WTC11 (cell line): ENCODE measurements around the gene LRRC23. TPM values are rescaled to one million over a fixed set of nuclear protein-coding genes. Genes with fewer than 3 reads are reported as not detected.

ENCODE experiments used
- ATAC-seq: fragments of 200-7000 bp; cut with Tn5 transposase; 2 replicates; pipeline ENCODE4 v1.10.0; 2021; ENCODE audit warnings: mild to moderate bottlenecking, moderate library complexity
- CTCF ChIA-PET: fragments of 300-600 bp; sonication (Branson Sonifier 250); formaldehyde crosslinking; loops from one replicate; lab custom pipeline; 2021; ENCODE audit warnings: antibody characterized with exemption; lab: Charles Lee
- POLR2A ChIA-PET: fragments of 350-600 bp; sonication (Branson Sonifier 250); formaldehyde crosslinking; loops from one replicate; lab custom pipeline; 2021; ENCODE audit warnings: antibody characterized with exemption; lab: Charles Lee
- DNase-seq: peaks from one replicate; pipeline ENCODE4 v3.0.0; 2021; ENCODE audit warnings: low spot score
- H3K27ac Mint-ChIP-seq: 2 replicates; pipeline ENCODE4 v1.8.0; 2021; ENCODE audit warnings: mixed read lengths
- H3K27me3 Mint-ChIP-seq: 2 replicates; pipeline ENCODE4 v1.8.0; 2021; ENCODE audit warnings: low read depth, mild to moderate bottlenecking, moderate library complexity, mixed read lengths
- H3K36me3 Mint-ChIP-seq: 2 replicates; pipeline ENCODE4 v1.8.0; 2021; ENCODE audit warnings: mixed read lengths
- H3K4me1 Mint-ChIP-seq: 2 replicates; pipeline ENCODE4 v1.8.0; 2022; ENCODE audit warnings: mixed read lengths
- H3K4me3 Mint-ChIP-seq: 2 replicates; pipeline ENCODE4 v1.8.0; 2021; ENCODE audit warnings: mild to moderate bottlenecking, moderate library complexity, mixed read lengths
- H3K9me3 Mint-ChIP-seq: 2 replicates; pipeline ENCODE4 v1.8.0; 2021; ENCODE audit warnings: mixed read lengths
- CREB1 ChIP-seq: sonication (generic); formaldehyde crosslinking; IDR thresholded peaks from 2 replicates; pipeline ENCODE4 v1.8.0; 2023; ENCODE audit warnings: mild to moderate bottlenecking, missing genetic modification reagents
- ESRRA ChIP-seq: sonication (generic); formaldehyde crosslinking; IDR thresholded peaks from 2 replicates; pipeline ENCODE4 v1.8.1; 2022; ENCODE audit warnings: mild to moderate bottlenecking, missing genetic modification reagents, borderline replicate concordance
- IRF2 ChIP-seq: sonication (generic); formaldehyde crosslinking; IDR thresholded peaks from 2 replicates; pipeline ENCODE4 v1.8.0; 2022; ENCODE audit warnings: low read depth, missing genetic modification reagents, borderline replicate concordance
- JAZF1 ChIP-seq: fragments of 250-450 bp; sonication (Bioruptor Pico); IDR thresholded peaks from 2 replicates; pipeline ENCODE4 v1.9.0; 2021; ENCODE audit warnings: moderate library complexity, mild to moderate bottlenecking, inconsistent platforms
- JUN ChIP-seq: sonication (generic); formaldehyde crosslinking; IDR thresholded peaks from 2 replicates; pipeline ENCODE4 v1.8.0; 2023; ENCODE audit warnings: mild to moderate bottlenecking, missing genetic modification reagents
- NFYB ChIP-seq: sonication (generic); formaldehyde crosslinking; conservative IDR thresholded peaks from 2 replicates; pipeline ENCODE4 v1.8.0; 2022; ENCODE audit warnings: low read depth, missing genetic modification reagents
- RORB ChIP-seq: fragments of 250-450 bp; sonication (Bioruptor Pico); IDR thresholded peaks from 2 replicates; pipeline ENCODE4 v1.9.0; 2021; ENCODE audit warnings: mild to moderate bottlenecking
- TCF7 ChIP-seq: sonication (generic); formaldehyde crosslinking; IDR thresholded peaks from 2 replicates; pipeline ENCODE4 v1.8.0; 2022; ENCODE audit warnings: mild to moderate bottlenecking, low read depth, missing genetic modification reagents, moderate library complexity
- ZNF219 ChIP-seq: sonication (generic); formaldehyde crosslinking; IDR thresholded peaks from 2 replicates; pipeline ENCODE4 v1.8.0; 2023; ENCODE audit warnings: missing genetic modification reagents, mild to moderate bottlenecking, borderline replicate concordance
- ZNF232 ChIP-seq: sonication (generic); formaldehyde crosslinking; IDR thresholded peaks from 2 replicates; pipeline ENCODE4 v1.8.0; 2022; ENCODE audit warnings: mild to moderate bottlenecking, missing genetic modification reagents
- total RNA-seq: library from RNA; stranded (reverse); gene quantifications from 3 replicates; pipeline ENCODE4 v1.2.3, GENCODE V29; 2021
- TF ChIP-seq, protein P1 (sequence below): fragments of 250-450 bp; sonication (Bioruptor Pico); IDR thresholded peaks from 2 replicates; pipeline ENCODE4 v1.9.0; 2021; ENCODE audit warnings: mild to moderate bottlenecking, borderline replicate concordance
- TF ChIP-seq, protein P2 (sequence below): sonication (generic); formaldehyde crosslinking; IDR thresholded peaks from 2 replicates; pipeline ENCODE4 v1.8.1; 2023; ENCODE audit warnings: mild to moderate bottlenecking, missing genetic modification reagents, moderate library complexity
- TF ChIP-seq, protein P3 (sequence below): sonication (generic); formaldehyde crosslinking; conservative IDR thresholded peaks from 2 replicates; pipeline ENCODE4 v1.8.1; 2022; ENCODE audit warnings: mild to moderate bottlenecking, missing genetic modification reagents
- TF ChIP-seq, protein P4 (sequence below): fragments of 250-450 bp; sonication (Bioruptor Pico); IDR thresholded peaks from 2 replicates; pipeline ENCODE4 v1.9.0; 2021; ENCODE audit warnings: moderate library complexity, mild to moderate bottlenecking, inconsistent platforms, borderline replicate concordance
- TF ChIP-seq, protein P5 (sequence below): fragments of 250-450 bp; sonication (Bioruptor Pico); conservative IDR thresholded peaks from 2 replicates; pipeline ENCODE4 v1.9.0; 2021; ENCODE audit warnings: mild to moderate bottlenecking
- TF ChIP-seq, protein P6 (sequence below): sonication (generic); formaldehyde crosslinking; IDR thresholded peaks from 2 replicates; pipeline ENCODE4 v1.8.1; 2023; ENCODE audit warnings: mild to moderate bottlenecking, missing genetic modification reagents
- TF ChIP-seq, protein P7 (sequence below): fragments of 250-450 bp; sonication (Bioruptor Pico); IDR thresholded peaks from 2 replicates; pipeline ENCODE4 v1.9.0; 2021; ENCODE audit warnings: mild to moderate bottlenecking
- TF ChIP-seq, protein P8 (sequence below): sonication (generic); formaldehyde crosslinking; IDR thresholded peaks from 2 replicates; pipeline ENCODE4 v1.8.0; 2022; ENCODE audit warnings: mild to moderate bottlenecking, missing genetic modification reagents

Gene LRRC23
- total RNA-seq, 1 experiment from 2014 or later: 3.1 TPM

DNA sequence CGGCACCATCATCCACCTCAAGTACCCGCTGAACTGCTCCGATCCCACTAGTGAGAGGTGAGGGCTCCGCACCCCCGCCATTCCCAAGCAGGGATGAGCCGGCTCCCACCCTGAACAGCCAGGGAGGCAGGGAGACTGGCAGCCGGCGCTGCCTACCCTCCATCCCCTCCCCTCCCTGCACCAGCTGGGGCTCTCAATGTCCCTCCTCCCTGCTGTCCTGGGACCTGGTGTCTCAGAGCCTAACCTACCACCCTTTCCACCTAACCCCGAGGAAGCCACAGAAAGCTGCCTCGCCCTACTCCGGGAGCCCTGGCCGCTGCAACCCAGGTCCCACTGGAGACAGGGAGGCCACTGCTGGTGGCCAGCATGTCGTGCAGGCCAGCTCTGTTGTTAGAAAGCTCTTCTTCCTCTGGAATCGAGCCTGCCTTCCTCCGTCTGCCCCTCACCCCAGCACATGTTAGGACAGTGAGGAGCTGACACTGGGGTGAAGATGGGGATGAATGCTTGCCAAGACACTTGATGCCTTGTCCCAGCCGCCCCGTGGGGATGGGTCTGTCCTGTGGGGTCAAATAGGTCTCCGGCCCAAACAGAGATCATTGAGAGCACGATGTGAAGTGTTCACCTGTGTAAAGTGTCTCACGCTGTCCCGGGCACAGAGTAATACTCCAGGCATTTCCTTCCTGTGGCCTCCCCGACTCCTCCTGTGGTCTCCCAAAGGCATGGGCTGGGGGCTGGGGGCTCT lies 47.7 kb downstream of the LRRC23 start:
- ChIA-PET POLR2A (interaction anchor here (0.5 kb wide), 1 partner anchor 52 kb away, joined by 5 read pairs; no protein-coding TSS in a partner anchor), CTCF (interaction anchor here (1.0 to 2.7 kb wide), 7 partner anchors 9 to 156 kb away, joined by 3 to 12 read pairs (median 4); partner anchors contain the start of gene SPSB2)
- H3K4me1 Mint-ChIP-seq: peaks cover 23% of the 10 kb centered on the region
- H3K27ac Mint-ChIP-seq: 0 out of 2 replicates have a peak overlapping the region, but pooled peaks have one; percentile 23
- DNase-seq (no peak), ATAC-seq (no peak; the same call in 1 of the 2 replicates)
- no peaks in the 10 kb centered on the region for H3K27me3 Mint-ChIP-seq
- no peaks in the 10 kb centered on the region for H3K9me3 Mint-ChIP-seq
- TF ChIP-seq ZNF232 (CRISPR knock-in tag) (no peak), JUN (CRISPR knock-in tag) (no peak), ESRRA (CRISPR knock-in tag) (no peak), NFYB (CRISPR knock-in tag) (no peak), ZNF219 (CRISPR knock-in tag) (no peak)
- TF ChIP-seq, protein P1, sequence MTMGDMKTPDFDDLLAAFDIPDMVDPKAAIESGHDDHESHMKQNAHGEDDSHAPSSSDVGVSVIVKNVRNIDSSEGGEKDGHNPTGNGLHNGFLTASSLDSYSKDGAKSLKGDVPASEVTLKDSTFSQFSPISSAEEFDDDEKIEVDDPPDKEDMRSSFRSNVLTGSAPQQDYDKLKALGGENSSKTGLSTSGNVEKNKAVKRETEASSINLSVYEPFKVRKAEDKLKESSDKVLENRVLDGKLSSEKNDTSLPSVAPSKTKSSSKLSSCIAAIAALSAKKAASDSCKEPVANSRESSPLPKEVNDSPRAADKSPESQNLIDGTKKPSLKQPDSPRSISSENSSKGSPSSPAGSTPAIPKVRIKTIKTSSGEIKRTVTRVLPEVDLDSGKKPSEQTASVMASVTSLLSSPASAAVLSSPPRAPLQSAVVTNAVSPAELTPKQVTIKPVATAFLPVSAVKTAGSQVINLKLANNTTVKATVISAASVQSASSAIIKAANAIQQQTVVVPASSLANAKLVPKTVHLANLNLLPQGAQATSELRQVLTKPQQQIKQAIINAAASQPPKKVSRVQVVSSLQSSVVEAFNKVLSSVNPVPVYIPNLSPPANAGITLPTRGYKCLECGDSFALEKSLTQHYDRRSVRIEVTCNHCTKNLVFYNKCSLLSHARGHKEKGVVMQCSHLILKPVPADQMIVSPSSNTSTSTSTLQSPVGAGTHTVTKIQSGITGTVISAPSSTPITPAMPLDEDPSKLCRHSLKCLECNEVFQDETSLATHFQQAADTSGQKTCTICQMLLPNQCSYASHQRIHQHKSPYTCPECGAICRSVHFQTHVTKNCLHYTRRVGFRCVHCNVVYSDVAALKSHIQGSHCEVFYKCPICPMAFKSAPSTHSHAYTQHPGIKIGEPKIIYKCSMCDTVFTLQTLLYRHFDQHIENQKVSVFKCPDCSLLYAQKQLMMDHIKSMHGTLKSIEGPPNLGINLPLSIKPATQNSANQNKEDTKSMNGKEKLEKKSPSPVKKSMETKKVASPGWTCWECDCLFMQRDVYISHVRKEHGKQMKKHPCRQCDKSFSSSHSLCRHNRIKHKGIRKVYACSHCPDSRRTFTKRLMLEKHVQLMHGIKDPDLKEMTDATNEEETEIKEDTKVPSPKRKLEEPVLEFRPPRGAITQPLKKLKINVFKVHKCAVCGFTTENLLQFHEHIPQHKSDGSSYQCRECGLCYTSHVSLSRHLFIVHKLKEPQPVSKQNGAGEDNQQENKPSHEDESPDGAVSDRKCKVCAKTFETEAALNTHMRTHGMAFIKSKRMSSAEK: no peak
- TF ChIP-seq, protein P2, sequence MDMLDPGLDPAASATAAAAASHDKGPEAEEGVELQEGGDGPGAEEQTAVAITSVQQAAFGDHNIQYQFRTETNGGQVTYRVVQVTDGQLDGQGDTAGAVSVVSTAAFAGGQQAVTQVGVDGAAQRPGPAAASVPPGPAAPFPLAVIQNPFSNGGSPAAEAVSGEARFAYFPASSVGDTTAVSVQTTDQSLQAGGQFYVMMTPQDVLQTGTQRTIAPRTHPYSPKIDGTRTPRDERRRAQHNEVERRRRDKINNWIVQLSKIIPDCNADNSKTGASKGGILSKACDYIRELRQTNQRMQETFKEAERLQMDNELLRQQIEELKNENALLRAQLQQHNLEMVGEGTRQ (CRISPR knock-in tag): no peak
- TF ChIP-seq, protein P3, sequence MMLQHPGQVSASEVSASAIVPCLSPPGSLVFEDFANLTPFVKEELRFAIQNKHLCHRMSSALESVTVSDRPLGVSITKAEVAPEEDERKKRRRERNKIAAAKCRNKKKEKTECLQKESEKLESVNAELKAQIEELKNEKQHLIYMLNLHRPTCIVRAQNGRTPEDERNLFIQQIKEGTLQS (CRISPR knock-in tag): no peak
- TF ChIP-seq, protein P4, sequence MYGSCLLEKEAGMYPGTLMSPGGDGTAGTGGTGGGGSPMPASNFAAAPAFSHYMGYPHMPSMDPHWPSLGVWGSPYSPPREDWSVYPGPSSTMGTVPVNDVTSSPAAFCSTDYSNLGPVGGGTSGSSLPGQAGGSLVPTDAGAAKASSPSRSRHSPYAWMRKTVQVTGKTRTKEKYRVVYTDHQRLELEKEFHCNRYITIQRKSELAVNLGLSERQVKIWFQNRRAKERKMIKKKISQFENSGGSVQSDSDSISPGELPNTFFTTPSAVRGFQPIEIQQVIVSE: no peak
- TF ChIP-seq, protein P5, sequence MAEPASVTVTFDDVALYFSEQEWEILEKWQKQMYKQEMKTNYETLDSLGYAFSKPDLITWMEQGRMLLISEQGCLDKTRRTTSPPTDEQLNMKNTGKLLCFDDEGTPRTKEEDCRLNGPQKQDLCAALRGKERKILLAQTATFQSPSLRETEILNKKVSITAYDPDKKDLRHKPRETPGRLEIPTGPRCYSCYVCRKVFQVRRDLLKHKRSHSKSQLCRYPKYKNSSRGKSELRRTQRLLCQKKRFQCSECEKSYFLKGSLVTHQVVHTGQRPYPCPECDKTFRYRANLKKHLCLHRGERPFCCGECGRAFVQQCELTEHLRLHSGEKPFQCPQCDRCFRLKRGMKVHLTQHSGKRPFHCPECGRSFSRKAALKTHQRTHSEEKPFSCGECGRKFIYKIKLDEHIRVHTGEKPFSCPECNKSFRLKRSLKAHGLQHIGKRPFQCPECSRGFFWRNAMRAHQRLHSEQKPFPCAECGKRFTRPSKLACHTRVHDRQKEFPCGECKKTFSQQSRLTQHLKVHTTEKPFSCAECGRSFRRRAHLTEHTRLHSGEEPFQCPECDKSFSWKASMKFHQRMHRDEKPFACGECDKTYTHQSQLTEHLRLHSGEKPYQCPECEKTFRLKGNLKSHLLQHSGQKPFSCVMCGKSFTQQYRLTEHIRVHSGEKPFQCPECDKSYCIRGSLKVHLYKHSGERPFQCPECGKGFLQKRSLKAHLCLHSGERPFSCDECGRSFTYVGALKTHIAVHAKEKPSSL: no peak
- no peak overlapping the region for H3K4me3 Mint-ChIP-seq
- no peaks in the 10 kb centered on the region for H3K36me3 Mint-ChIP-seq

DNA sequence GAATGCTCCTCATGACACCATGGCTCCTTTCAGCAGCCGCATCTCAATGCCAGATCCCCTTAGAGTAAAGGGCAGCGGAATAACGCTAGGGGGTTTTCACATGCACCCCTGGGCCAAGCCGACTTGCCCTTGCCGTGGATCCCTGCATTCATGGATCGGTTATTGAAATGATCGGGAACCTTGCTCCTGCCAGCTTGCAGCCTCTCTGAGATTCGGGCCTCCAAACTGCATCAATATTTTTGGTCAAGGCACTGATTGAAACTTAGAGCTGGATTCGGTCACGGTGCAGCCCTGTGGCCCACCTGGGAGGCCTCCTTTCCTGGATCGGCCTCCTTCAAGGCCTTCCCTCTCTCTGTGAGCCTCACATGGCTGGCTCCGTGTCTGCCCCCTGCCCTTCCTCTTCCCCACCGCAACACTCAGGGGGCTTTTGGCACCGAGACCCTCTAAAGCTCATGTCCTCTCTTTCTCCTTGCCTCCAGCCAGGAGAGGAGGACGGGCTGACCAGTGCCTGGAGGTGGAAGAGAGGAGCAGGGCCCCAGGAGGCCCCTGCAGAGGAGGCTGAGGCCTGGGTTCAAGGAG lies 48.3 kb downstream of the LRRC23 start:
- no peak for ATAC-seq
- Mint-ChIP-seq H3K4me1 (peaks cover 23% of the 10 kb centered on the region), H3K27me3 (no peaks in the 10 kb centered on the region), H3K36me3 (no peaks in the 10 kb centered on the region), H3K4me3 (no peak overlapping the region), H3K27ac (0 out of 2 replicates have a peak overlapping the region, but pooled peaks have one; percentile 36), H3K9me3 (no peaks in the 10 kb centered on the region)
- ChIA-PET CTCF (interaction anchor here (1.1 to 2.7 kb wide), 6 partner anchors 8 to 155 kb away, joined by 3 to 12 read pairs (median 4); partner anchors contain the start of gene SPSB2), POLR2A (interaction anchor here (0.5 kb wide), 1 partner anchor 51 kb away, joined by 5 read pairs; no protein-coding TSS in a partner anchor)
- no peak for DNase-seq
- TF ChIP-seq, protein P6, sequence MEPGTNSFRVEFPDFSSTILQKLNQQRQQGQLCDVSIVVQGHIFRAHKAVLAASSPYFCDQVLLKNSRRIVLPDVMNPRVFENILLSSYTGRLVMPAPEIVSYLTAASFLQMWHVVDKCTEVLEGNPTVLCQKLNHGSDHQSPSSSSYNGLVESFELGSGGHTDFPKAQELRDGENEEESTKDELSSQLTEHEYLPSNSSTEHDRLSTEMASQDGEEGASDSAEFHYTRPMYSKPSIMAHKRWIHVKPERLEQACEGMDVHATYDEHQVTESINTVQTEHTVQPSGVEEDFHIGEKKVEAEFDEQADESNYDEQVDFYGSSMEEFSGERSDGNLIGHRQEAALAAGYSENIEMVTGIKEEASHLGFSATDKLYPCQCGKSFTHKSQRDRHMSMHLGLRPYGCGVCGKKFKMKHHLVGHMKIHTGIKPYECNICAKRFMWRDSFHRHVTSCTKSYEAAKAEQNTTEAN: no peak
- TF ChIP-seq RORB (no peak), TCF7 (no peak), CREB1 (CRISPR knock-in tag) (no peak), JAZF1 (no peak), IRF2 (CRISPR knock-in tag) (no peak)
- TF ChIP-seq, protein P7, sequence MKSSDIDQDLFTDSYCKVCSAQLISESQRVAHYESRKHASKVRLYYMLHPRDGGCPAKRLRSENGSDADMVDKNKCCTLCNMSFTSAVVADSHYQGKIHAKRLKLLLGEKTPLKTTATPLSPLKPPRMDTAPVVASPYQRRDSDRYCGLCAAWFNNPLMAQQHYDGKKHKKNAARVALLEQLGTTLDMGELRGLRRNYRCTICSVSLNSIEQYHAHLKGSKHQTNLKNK: no peak
- TF ChIP-seq, protein P8, sequence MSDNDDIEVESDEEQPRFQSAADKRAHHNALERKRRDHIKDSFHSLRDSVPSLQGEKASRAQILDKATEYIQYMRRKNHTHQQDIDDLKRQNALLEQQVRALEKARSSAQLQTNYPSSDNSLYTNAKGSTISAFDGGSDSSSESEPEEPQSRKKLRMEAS: no peak
